HL-60 (cell line): ENCODE measurements around the gene CAMTA1.

Experiments
- DNase-seq, 2 experiments: peaks; one replicate each; pipeline ENCODE4 v3.0.0-alpha.2; 2010 to 2020; ENCODE audit warnings: low read depth in 1 of 2, low spot score in 1 of 2
- H3K27ac ChIP-seq: fragments of 250-450 bp; sonication (Bioruptor Pico); replicated peaks from 2 replicates; pipeline ENCODE4 v1.5.1; 2020; ENCODE audit warnings: mild to moderate bottlenecking, moderate library complexity
- H3K27me3 ChIP-seq: fragments of 250-450 bp; sonication (Bioruptor Pico); 2 replicates; pipeline ENCODE4 v1.5.1; 2021; ENCODE audit warnings: mild to moderate bottlenecking, moderate library complexity; ENCODE audit not compliant: insufficient read depth, poor library complexity, severe bottlenecking
- H3K4me3 ChIP-seq: replicated peaks from 2 replicates; pipeline ENCODE4 v1.5.1; 2011; ENCODE audit warnings: mild to moderate bottlenecking, control low read depth, low read length; ENCODE audit not compliant: insufficient read depth
- CTCF ChIP-seq: IDR thresholded peaks from one replicate; pipeline ENCODE4 v1.5.1; 2011; ENCODE audit warnings: low read length, control low read depth, inconsistent platforms; ENCODE audit not compliant: insufficient read depth
- GABPA ChIP-seq: IDR thresholded peaks from 2 replicates; pipeline ENCODE4 v1.6.1; 2012; ENCODE audit warnings: low read depth
- POLR2AphosphoS5 ChIP-seq: IDR thresholded peaks from 2 replicates; pipeline ENCODE4 v1.6.1; 2012; ENCODE audit warnings: low read depth
- REST ChIP-seq: IDR thresholded peaks from 2 replicates; pipeline ENCODE4 v1.6.1; 2012; ENCODE audit warnings: low read depth; ENCODE audit not compliant: insufficient replicate concordance
- SPI1 ChIP-seq: IDR thresholded peaks from 2 replicates; pipeline ENCODE4 v1.6.1; 2012; ENCODE audit warnings: low read depth, mild to moderate bottlenecking, borderline replicate concordance

CAMTA1 gene

GRCh38 chr1:7481194-7481593 lies 695.9 kb downstream of the CAMTA1 start:
- H3K27ac ChIP-seq, result no peak overlapping the region
- TF ChIP-seq CTCF (no peak), SPI1 (no peak), POLR2AphosphoS5 (no peak), GABPA (no peak), REST (no peak)
- no peak overlapping the region for H3K4me3 ChIP-seq
- no peak for DNase-seq
- peaks cover 4% of the 10 kb centered on the region for H3K27me3 ChIP-seq

- H3K27me3 ChIP-seq, result peaks cover 4% of the 10 kb centered on the region
- DNase-seq, result no peak
Measured at GRCh38 chr1:7482077-7482476, 696.8 kb downstream of the CAMTA1 start.

More at GRCh38 chr1:7482077-7482476, 696.8 kb downstream of the CAMTA1 start:
- H3K4me3 ChIP-seq, result no peak overlapping the region
- no peak overlapping the region for H3K27ac ChIP-seq
- TF ChIP-seq SPI1, result no peak
- no peak for TF ChIP-seq REST
- TF ChIP-seq GABPA, result no peak
- no peak for TF ChIP-seq CTCF
- no peak for TF ChIP-seq POLR2AphosphoS5
